A549 (cell line): ENCODE results near the gene KIFAP3.

ENCODE experiments used
- BHLHE40 ChIP-seq: IDR thresholded peaks from 2 replicates; pipeline ENCODE4 v1.6.1; 2012; ENCODE audit warnings: low read depth, low read length, inconsistent platforms
- CHD4 ChIP-seq: fragments of 200-600 bp; sonication (generic); IDR thresholded peaks from 2 replicates; pipeline ENCODE4 v1.6.1; 2016; ENCODE audit warnings: antibody characterized with exemption, mild to moderate bottlenecking, borderline replicate concordance
- EP300 ChIP-seq, 2 experiments: fragments of >200 bp; sonication (Bioruptor Twin); formaldehyde crosslinking; IDR thresholded peaks; 2 replicates in 1 of 2; 3 replicates in 1 of 2; pipeline ENCODE4 v1.6.1; 2016 to 2017
- NFE2L2 ChIP-seq: fragments of 150-350 bp; conservative IDR thresholded peaks from 2 replicates; pipeline ENCODE4 v1.6.1; 2014; ENCODE audit warnings: low read length
- NPAS2 ChIP-seq: fragments of 250-450 bp; sonication (Bioruptor Pico); IDR thresholded peaks from 2 replicates; pipeline ENCODE4 v1.8.0; 2022; ENCODE audit warnings: mild to moderate bottlenecking, moderate library complexity, borderline replicate concordance
- POLR2A ChIP-seq: IDR thresholded peaks from 2 replicates; pipeline ENCODE4 v1.6.1; 2012; ENCODE audit warnings: mild to moderate bottlenecking, low read length
- RCOR1 ChIP-seq: fragments of 150-350 bp; IDR thresholded peaks from 2 replicates; pipeline ENCODE4 v1.6.1; 2014; ENCODE audit warnings: antibody characterized with exemption, low read length, low read depth
- ZC3H11A ChIP-seq: fragments of 450-650 bp; IDR thresholded peaks from 2 replicates; pipeline ENCODE4 v1.6.1; 2014; ENCODE audit warnings: antibody characterized with exemption, mild to moderate bottlenecking
- TF ChIP-seq, protein P1 (sequence below): IDR thresholded peaks from 2 replicates; pipeline ENCODE4 v1.6.1; 2012
- TF ChIP-seq, protein P2 (sequence below): fragments of >200 bp; sonication (Bioruptor Twin); formaldehyde crosslinking; IDR thresholded peaks from 3 replicates; pipeline ENCODE4 v1.5.1; 2016
- TF ChIP-seq, protein P3 (sequence below): IDR thresholded peaks from 2 replicates; pipeline ENCODE4 v1.6.1; 2012

DNA sequence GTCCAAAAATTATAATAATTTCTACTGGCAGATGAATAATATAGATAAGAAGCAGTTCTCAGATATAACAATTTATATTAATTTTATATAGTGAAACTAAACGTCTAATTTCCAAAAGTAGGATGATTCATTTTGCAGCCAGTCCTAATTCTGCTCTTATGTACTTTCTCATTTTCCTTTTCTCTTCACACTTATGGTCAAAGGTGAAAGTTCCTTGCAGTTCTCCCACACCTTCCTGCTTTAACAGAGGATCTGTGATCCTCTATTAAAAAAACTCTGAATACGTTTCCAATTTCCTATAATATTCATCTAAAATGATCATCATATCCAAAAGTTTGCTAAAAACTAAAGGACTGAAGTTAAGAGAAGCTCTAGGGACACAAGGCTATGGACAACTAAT lies 78.5 kb downstream of the KIFAP3 start:
- TF ChIP-seq CHD4 (no peak), ZC3H11A (no peak), NPAS2 (CRISPR knock-in tag) (no peak), RCOR1 (no peak), EP300 (IDR thresholded peaks at IDR 0.05) (no peak), BHLHE40 (no peak), POLR2A (no peak), NFE2L2 (no peak)
- TF ChIP-seq, protein P1, sequence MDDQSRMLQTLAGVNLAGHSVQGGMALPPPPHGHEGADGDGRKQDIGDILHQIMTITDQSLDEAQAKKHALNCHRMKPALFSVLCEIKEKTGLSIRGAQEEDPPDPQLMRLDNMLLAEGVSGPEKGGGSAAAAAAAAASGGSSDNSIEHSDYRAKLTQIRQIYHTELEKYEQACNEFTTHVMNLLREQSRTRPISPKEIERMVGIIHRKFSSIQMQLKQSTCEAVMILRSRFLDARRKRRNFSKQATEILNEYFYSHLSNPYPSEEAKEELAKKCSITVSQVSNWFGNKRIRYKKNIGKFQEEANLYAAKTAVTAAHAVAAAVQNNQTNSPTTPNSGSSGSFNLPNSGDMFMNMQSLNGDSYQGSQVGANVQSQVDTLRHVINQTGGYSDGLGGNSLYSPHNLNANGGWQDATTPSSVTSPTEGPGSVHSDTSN, result no peak
- TF ChIP-seq, protein P2, sequence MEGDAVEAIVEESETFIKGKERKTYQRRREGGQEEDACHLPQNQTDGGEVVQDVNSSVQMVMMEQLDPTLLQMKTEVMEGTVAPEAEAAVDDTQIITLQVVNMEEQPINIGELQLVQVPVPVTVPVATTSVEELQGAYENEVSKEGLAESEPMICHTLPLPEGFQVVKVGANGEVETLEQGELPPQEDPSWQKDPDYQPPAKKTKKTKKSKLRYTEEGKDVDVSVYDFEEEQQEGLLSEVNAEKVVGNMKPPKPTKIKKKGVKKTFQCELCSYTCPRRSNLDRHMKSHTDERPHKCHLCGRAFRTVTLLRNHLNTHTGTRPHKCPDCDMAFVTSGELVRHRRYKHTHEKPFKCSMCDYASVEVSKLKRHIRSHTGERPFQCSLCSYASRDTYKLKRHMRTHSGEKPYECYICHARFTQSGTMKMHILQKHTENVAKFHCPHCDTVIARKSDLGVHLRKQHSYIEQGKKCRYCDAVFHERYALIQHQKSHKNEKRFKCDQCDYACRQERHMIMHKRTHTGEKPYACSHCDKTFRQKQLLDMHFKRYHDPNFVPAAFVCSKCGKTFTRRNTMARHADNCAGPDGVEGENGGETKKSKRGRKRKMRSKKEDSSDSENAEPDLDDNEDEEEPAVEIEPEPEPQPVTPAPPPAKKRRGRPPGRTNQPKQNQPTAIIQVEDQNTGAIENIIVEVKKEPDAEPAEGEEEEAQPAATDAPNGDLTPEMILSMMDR, result no peak
- TF ChIP-seq, protein P3, sequence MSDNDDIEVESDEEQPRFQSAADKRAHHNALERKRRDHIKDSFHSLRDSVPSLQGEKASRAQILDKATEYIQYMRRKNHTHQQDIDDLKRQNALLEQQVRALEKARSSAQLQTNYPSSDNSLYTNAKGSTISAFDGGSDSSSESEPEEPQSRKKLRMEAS, result no peak
